ENCODE results near the gene SLC44A3.

The SLC44A3 gene

DNA sequence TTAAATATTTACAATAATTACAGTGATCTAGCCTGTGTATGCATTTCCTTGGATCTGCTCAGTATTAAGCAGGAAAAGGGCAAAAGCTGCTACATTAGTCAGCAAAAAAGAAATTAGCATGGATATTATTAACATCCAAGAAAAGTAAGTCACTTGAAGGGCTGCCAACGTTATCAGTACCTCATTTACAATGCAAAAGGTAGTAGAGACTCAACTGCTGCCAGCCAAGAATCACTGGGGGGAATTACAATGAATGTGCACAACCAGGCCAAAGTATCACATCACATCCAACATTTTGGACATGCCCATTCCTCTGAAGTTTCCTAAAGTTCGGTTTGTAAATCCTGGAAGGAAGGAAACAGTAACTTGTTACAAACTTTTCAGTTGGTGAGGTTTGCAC lies 104.8 kb downstream of the SLC44A3 start:
- TF ChIP-seq ZFX (IDR thresholded peaks at IDR 0.05) = no peak
- no peak overlapping the region for H3K27ac ChIP-seq

DNA sequence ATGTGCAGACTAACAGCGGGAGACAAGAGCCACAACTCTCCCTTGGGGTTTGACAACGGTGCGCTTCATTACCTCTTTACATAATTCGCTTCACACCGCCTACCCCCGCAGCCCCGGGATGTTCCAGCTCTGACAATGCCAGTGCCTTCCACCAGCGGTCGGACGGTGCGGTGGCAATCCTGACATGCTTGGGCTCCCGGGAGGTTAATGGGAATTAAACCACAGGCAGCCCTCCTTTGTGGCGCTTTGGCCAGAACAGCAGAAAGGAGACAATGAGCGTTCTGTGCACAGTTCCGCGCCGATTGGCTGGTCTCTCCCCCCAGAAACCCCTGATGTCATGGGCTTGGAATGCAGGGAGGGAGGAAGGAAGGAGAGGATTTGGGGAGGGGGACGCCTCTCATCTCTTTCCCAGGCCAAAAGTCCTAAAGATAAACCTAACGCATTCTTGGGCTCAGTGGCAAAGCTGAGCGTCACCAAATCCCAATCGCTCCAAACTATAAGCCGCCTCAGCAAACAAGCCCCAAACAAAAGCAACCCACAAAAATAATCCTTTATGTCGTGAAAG lies 105.5 kb downstream of the SLC44A3 start:
- no peak for TF ChIP-seq ZFX (IDR thresholded peaks at IDR 0.05)
- TF ChIP-seq, protein P1, sequence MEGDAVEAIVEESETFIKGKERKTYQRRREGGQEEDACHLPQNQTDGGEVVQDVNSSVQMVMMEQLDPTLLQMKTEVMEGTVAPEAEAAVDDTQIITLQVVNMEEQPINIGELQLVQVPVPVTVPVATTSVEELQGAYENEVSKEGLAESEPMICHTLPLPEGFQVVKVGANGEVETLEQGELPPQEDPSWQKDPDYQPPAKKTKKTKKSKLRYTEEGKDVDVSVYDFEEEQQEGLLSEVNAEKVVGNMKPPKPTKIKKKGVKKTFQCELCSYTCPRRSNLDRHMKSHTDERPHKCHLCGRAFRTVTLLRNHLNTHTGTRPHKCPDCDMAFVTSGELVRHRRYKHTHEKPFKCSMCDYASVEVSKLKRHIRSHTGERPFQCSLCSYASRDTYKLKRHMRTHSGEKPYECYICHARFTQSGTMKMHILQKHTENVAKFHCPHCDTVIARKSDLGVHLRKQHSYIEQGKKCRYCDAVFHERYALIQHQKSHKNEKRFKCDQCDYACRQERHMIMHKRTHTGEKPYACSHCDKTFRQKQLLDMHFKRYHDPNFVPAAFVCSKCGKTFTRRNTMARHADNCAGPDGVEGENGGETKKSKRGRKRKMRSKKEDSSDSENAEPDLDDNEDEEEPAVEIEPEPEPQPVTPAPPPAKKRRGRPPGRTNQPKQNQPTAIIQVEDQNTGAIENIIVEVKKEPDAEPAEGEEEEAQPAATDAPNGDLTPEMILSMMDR (conservative IDR thresholded peaks at IDR 0.05) = no peak
- H3K27ac ChIP-seq = no peak overlapping the region

DNA sequence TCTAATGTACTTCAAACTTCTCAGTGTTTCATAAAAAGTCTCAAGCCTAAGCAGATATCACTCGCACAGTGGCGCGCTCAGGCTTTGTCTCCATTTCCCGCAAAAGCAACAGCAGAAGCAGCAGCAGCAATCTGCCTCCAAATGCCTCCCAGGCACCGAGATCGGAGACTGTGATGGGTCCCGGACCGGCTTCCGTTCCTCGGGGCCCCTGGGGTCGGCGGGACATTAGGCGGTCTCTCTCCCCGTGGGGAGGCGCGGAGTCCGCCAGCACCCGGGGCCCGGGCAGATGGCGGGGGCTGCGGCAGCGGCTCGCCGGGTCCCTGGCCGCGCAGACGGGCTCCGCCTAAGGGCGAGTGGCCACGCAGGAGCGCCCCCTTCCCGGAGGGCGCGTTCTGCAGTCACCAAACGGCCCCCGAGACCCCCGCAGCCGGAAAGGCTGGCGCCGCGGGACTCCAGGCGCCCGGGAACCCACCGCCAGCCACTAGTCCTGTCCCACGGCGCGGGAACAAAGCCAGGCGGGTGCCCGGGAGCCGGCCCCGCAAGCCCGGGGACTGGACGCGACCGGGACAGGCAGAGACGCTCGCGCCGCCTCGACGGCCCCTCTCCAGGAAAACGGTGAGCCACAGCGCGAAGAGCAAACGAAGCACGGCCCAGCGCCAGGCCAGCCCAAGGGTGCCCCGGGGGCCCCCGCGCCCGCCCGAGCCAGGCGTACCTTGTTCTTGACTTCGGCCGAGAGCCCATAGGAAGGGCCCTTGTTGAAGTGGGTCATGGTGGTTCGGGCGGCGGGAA lies 106.2 kb downstream of the SLC44A3 start:
- H3K27ac ChIP-seq = no peak overlapping the region
- no peak for TF ChIP-seq ZFX (IDR thresholded peaks at IDR 0.05)
- TF ChIP-seq, protein P1 (conservative IDR thresholded peaks at IDR 0.05) = no peak

DNA sequence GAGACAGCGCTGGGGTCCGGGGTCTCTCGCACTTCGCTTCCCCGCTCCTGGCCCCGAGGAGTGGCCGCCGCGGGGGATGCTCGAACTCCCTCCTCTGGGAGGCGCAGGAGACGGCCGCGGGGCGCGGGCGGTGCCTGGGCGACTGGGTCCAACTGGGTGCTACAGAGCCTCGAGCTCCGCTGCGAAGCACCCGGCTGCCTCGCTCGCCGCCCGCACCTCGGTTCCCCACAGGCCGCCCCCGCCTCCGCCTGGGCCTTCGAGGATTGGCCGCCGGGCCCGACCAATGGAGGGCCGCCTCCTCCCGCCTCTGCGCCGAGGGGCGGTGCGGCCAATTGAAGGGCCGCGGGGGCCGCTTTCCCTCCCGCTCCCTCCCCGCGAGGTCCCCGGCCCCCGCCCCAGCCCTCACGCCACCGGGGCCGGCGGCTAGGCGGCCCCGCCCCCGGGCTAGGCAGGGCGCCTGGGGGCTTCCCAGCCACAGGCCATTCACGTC lies 106.8 kb downstream of the SLC44A3 start, which contains the start of gene CNN3:
TSS of gene CNN3 (minus strand) at position 196 of the 490 bp plus-strand sequence. CDS start 216 bp downstream, outside the sequence.
- no peak within 1 kb of the TSS for H3K27ac ChIP-seq
- TF ChIP-seq ZFX (IDR thresholded peaks at IDR 0.05) = no peak
- TF ChIP-seq, protein P1 (conservative IDR thresholded peaks at IDR 0.05) = no peak

DNA sequence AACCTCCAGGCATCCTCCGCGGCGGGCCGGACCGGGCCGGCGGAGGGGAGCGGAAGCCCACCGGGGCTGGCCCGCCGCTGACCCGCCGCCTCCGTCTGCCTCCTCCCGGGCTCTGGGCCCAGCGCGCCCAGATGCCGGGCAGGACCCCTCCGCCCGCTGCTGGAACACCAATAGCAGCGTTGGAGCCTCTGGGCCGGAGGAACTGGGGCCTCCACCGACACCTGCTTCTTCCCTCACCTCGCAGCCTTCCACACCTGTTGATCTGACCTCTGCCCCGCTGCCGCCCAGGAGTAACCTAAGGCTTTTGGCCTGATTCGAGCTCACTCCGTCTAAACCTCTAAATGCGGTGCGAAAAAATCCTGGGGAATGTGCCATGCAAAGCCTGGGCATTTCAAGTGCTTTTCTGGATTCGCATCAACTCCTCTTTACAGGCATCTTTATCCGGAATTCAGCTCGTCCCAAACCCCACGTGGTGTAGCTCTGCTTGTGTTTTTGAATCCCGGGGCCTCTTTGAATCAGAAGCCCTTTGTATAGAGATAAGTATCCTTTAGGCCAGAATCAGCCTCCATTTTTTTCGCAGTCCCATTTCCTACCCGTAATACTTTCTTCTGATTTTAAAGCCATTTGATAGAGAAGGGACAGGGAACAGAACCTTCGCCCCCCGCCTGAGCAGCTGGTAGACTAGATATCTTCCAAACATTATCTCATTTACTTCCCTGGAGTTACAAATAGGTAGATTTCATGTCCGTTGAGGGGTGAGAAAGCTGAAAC lies 107.4 kb downstream of the SLC44A3 start:
- no peak overlapping the region for H3K27ac ChIP-seq
- TF ChIP-seq, protein P1 (conservative IDR thresholded peaks at IDR 0.05) = no peak
- no peak for TF ChIP-seq ZFX (IDR thresholded peaks at IDR 0.05)

DNA sequence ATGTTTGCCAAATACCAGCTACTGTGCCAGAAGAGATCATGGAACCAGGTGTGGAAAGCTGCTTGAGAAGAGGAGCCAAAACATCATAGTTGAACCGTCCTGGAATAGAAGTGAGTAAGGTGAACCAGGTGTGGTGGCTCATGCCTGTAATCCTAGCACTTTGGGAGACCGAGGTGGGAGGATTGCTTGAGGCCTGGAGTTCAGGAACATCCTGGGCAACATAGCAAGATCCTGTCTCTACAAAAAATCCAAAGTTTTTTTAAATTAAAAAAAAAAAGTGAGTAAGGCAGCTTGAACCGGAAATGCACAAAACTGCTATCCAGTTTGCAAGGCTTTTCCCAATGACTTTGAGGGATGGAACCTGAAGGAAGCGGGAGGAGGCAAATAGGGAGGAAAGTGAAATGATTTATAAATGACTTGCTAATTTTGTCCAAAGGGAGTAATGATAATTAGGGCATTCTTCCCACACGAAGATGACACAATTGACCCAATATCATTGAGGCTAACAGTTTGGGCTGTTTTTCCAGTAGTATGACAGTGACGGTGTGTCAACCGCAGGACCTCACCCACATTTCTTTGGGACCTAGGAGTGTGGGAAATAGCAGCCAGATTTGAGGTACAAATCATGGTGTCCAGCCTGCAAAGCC lies 108.3 kb downstream of the SLC44A3 start:
- peak overlapping the region; percentile 48; the same call in 1 of the 2 replicates for H3K27ac ChIP-seq

More for the DNA sequence above, 108.3 kb downstream of the SLC44A3 start:
- TF ChIP-seq ZFX (IDR thresholded peaks at IDR 0.05) = no peak
- TF ChIP-seq, protein P1 (conservative IDR thresholded peaks at IDR 0.05) = no peak

Measured in C4-2B (cell line).